Skin epidermis (tissue), 12 donors: Measurements from ENCODE around the gene TMEM52.
A peak's percentile ranks its signal among the peaks of the same experiment; 100 is the strongest.

ENCODE experiments used
- H3K27ac ChIP-seq, 21 experiments: fragments of 200-600 bp; sonication (generic) in 11 of 21; one replicate each; pipeline ENCODE4 v1.5.0; 2020; ENCODE audit warnings: mild to moderate bottlenecking in 3 of 21, inconsistent platforms in 2 of 21, moderate library complexity in 2 of 21
- H3K4me3 ChIP-seq, 7 experiments: fragments of 200-600 bp; sonication (generic) in 2 of 7; one replicate each; pipeline ENCODE4 v1.5.0; 2020; ENCODE audit warnings: inconsistent platforms in 2 of 7, mild to moderate bottlenecking in 2 of 7, moderate library complexity in 1 of 7

TMEM52 gene

DNA sequence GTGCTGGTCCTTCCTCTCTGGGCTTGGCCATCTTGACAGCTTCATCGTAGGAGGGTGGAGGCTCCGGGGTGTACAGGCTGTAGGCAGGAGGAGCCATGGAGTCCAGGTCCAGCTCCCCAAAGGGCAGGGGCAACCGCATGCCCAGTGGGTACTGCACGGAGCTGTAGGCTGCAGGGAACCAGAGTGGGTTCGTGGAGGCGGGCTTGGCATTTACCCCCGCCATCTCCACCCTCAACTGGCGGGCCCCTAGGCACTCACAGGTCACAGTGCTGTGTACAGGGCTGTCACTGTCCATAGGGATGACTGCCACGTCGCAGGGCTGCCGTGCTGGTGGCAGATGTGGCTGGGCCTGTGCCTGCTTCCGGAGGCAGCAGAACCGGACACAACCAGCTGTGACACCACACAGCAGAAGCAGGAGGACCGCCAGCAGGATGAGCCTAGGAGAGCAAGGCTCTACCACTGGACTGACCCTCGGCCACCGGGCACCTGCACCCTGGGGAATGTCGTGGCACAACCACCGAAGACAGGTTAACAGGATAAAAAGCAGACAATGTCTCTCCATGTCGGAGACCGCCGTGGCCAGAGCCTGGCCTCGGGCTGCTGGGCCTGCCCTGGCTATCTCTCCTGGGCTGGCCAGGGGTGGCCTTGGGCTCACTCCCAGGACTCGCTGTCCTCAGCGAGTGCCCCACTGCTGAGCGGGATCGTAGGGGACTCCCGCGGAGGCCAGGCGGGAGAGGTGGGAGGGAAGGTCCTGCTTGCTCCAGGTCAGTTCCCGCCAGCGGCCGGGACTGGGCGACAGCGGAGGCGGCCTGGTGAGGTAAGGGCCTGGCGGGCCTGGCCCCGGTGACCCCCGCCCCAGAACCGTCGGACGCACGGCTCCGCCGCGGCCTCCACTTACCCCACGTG lies 831 bp downstream of the TMEM52 start:
- peak overlapping the region in 2 of 21 experiments; percentile 37 to 58 for H3K27ac ChIP-seq
- H3K4me3 ChIP-seq, result peak overlapping the region; percentile 47 to 61 (median 50)

DNA sequence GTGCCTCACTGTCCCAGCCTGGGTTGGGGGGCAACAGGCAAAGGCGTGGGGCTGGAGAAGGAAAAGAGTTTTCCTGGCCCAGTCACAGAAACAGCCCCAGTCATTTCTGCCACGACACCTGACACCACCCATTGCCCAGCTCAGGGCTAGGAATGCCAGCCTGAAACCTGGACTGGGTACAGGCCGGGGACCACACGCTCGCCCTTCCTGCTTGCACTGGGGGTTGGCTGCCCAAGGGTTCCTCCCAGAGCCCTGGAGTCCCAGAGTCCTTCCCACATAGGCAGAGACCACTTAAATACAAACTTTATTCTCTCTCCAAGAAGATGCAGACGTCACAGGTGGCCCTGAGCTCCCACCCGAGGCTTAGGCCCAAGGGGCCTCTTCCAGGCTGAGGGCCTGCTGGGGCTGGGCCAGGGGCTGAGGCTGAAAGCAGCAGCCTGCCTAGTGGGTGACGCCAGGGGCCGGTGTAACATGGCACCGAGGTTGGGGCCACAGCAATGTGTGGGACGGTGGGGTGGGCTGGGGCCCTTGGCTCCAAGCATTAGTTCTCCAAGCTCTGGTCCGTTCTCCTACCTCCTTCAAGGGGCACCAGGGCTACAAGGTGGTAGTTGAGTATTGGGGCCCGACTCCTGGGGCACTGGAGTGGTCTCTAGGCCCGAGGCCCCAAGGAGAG lies 1.6 kb downstream of the TMEM52 start:
- Histone ChIP-seq H3K27ac (no peak overlapping the region), H3K4me3 (no peak overlapping the region)

DNA sequence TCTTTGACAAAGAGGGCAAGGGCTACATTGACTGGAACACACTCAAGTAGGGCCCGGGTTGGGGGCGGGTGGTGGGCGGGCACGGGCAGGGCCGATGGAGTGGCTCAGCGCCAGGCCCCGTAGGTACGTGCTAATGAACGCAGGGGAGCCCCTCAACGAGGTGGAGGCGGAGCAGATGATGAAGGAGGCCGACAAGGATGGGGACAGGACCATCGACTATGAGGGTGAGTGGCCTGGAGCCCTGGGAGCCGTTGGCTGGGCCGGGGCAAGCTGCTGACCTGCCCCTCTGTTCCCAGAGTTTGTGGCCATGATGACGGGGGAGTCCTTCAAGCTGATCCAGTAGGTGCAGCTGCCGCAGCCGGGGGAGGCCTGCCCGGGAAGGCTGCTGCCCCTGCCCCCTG lies 2.2 kb downstream of the TMEM52 start:
- H3K4me3 ChIP-seq, result no peak overlapping the region
- H3K27ac ChIP-seq, result no peak overlapping the region

DNA sequence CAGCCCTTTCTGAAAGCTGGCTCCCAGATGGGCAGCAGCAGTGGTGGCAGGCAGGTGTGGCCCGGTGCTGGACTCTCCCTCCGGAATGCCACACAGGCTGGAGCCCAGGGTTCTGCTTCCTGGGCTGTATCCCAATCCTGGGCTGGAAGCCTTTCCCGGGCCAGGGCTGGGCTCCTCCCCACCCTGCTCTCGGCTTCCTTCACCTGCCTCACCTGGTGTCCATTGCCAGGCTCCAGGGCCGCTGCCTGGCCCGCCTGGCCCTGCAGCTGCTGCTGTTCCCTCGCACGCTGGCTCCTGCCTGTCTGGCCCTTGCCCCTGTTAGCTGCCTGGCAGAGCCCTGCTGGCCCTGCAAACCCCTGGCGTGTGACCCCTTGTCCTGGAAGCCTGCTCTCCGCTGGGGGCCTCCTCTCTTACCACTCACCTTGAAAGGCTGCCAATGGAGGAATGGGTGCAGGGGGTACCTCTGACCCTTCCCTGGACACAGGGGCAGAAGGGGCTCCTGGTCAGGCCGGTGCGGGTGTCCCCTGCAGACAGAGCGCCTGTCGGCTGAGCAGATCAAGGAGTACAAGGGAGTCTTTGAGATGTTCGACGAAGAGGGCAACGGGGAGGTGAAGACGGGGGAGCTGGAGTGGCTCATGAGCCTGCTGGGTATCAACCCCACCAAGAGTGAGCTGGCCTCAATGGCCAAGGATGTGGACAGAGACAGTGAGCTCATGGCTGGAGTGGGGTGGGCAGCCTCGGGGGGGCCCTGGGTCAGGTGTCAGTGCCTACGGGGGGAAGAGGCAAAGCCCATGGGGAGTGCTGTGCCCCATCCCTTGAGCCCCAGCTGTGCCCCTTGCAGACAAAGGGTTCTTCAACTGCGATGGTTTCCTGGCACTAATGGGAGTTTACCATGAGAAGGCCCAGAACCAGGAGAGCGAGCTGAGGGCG lies 2.9 kb downstream of the TMEM52 start:
- H3K27ac ChIP-seq, result no peak overlapping the region
- no peak overlapping the region for H3K4me3 ChIP-seq

DNA sequence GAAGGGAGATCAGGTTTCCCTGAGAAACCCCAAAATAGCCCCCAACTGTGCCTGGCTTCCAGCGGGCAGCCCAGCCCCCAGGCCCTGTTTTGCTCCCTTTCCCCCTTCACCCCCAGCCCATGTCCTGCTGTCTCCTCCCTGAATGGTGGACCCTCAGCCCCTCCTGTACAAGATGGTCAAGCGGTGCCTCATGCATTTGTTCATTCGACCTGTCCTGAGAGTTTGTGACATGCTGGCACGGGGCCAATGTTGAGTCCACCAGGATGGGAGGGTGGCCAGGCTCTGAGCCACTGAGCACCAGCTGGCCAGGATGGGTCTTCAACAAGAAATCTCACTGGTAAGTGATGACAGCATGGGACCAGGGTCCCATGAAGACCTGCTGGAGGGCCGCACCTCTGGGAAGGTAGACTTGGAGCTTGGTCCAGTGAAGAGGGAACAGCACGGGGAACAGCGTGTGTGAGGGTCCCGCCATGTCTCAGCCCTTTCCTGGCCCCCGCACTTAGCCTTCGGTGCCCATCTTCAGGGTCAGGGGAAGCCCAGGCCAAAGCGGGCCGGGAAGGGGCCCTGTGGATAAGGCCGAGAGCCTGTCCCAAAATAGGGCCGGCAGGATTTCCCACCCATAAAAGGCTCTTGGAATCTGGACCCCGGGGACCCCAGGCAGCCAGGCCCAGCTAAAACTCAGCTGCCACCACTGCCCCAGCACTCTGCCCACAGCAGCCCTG lies 3.9 kb downstream of the TMEM52 start, which contains the start of gene CALML6:
CALML6 (plus strand) TSS at position 290 of the 722 bp plus-strand sequence; CDS start at position 311, 21 bp downstream.
- Histone ChIP-seq H3K27ac (no peak within 1 kb of the TSS), H3K4me3 (no peak within 1 kb of the TSS)

DNA sequence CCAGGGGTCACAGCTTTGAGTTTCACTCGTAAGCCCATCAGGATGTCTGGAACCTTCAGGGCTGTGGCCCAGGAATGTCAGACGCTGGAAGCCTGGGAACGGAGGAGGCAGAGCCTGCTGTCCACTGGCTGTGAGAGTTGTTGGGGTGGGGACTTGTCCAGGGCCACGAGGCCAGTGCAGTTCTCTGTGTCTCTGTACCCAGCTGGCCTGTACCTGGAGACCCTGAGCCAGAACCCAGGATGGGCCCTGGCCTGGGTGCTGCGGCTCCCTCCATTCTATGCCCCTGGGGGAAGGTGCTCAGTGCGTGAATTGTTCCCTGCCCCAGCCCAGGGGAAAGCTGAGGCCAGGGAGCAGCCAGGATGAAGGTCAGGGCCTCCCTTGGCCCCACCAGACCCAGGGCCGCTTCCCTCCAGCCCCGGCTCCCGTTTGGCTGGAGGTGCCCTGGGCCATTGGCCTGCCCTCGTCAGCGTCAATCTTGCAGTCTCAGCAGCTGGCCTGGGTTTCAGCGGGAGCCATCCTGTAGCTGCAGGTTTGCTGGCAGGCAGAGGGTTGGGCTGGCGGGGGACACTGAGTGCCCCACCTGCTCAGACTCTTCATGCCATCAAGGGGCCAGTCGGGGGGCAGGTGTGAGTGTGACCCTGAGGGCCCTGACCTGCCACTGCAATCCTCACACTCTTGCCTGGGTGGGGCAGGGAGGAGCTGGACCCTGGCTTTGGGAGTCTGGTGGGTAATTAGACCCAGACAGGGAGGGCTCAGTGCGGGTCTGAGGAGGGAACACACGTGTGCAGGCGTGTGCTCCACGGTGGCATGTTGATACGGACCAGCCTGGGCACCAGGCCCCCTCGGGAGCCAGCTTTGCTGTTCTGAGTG lies 4.7 kb downstream of the TMEM52 start:
- Histone ChIP-seq H3K27ac (no peak overlapping the region), H3K4me3 (no peak overlapping the region)

DNA sequence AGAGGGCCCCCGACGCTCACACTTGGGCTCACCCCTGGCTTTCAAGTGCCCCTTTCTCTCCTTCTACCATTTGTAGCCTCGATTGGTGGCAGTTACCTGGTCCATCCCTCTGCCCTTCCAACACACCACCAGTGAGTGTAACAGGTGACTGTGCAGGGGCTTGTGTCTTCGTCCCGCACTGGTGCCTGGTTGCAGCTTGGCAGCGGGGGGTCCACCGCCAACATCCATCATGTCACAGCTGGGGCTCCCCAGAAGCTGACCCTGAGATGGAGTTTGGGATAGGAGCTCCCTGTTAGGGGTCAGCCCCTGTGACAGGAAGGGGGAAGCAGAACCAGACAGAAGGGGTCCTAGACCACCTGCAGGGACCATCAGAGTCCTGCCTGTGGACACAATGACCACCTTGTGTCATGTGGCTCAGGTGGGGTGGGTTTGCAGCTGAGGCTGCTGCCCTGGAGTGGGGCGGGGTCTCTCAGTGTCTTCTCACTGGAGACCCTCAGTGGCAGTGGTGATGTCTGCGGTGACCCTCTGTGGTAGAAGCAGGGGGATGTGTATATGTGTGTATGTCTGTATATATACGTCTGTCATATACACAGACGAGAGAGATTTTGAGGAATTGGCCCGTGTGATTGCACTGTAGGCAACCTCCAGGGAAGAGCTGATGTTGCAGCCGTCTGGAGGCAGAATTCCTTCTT lies 7.6 kb downstream of the TMEM52 start:
- no peak overlapping the region for H3K27ac ChIP-seq
- H3K4me3 ChIP-seq, result no peak overlapping the region

DNA sequence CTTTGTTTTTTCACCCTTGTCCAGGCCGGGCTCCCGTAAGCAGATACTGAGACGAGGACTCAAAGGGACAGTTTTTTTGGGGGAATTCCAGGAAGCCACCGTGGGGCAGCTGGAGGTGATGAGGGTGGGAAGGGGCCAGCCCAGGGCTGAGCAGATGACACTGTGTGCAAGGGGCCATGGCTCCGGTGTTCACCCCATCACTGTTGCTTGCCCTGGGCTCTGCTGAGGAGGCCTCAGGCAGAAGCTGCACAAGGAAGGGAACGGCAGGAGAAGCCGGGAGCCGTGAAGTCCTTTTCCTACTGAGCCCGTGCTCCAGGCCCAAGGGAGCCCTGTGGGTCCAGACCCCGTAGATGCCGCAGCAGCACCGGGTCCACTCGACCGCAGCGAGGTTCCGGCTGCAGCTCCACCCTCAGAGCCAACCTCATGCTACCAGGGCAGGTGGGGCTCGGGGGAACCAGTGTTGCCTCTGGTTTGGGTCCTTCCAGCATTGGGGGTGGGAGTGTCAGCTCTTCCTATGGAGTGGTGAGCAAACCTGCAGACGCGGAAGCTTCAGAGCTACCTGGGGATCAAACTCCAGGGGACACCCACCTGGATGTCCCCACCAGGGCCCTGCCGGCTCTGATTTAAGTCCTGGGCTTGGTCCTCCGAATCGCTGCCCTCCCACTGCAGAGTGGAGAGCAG lies 8.3 kb downstream of the TMEM52 start:
- H3K27ac ChIP-seq, result no peak overlapping the region

DNA sequence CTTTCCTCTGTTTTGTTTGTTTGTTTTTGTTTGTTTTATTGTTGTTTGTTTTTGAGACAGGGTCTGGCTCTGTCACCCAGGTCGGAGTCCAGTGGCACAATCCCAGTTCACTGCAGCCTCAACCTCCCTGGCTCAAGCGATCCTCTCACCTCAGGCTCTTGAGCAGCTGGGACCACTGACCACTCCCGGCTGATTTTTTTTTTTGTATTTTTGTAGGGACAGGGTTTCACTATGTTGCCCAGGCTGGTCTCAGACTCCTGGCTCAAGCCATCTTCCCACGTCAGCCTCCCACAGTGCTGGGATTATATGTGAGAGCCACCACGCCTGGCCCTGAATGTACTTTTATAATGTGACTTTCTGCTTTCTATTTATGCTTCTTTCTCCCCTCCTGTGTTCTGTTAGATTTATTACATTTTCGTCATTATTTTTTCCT lies 9.0 kb downstream of the TMEM52 start:
- H3K27ac ChIP-seq, result peak overlapping the region in 11 of 21 experiments; percentile 75 to 96 (median 91)
- H3K4me3 ChIP-seq, result peak overlapping the region; percentile 63 to 79 (median 71)

More for the DNA sequence above, 8.3 kb downstream of the TMEM52 start:
- no peak overlapping the region for H3K4me3 ChIP-seq

DNA sequence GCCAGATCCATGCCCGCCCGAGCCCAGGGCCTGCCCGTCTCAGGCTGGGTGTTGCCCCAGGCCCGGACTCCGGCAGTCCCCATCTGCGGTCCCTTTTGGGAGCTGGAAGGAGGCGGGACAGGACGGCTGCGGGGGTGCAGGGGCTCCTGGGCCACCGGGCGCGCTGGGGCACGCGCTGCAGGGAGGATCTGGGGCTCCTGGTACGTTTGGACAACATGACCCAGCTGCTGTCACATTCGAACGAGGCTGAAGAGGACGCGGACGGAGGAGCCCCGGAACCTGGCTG lies 10.6 kb downstream of the TMEM52 start:
- Histone ChIP-seq H3K27ac (peak overlapping the region in 20 of 21 experiments; percentile 83 to 96 (median 93)), H3K4me3 (peak overlapping the region; percentile 63 to 79 (median 71))

DNA sequence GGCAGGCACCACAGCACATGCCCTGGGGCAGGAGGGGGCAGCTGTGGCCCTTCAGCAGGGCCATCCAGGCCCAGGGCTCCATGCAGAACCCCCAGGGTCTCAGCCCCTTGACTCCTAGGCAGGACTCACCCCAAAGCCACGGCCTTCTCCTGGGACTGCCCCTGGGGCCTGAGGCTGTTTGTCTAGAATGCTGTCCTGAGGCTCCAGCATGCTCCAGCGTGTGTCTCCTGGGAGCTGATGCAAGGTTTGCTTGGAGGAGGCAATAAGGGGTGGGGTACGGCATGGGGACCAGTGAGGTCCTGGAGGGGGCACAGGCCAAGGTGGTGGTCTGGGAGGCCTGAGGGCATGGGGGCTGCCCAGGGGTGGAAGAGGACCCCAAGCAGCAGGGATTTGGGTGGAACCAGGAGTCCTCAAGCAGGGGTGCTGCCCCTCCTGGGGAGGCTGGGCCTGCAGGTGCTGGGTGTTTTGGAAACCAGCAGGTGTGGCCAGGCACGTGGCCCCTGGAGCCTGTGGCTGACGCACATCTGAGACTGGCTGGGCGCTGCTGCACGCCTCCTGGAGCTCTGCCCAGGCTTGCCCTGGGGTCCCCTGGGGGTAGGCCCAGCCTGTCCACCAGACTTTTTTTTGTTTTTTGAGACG lies 11.9 kb downstream of the TMEM52 start:
- peak overlapping the region in 6 of 21 experiments; percentile 7 to 96 (median 16) for H3K27ac ChIP-seq
- no peak overlapping the region for H3K4me3 ChIP-seq

DNA sequence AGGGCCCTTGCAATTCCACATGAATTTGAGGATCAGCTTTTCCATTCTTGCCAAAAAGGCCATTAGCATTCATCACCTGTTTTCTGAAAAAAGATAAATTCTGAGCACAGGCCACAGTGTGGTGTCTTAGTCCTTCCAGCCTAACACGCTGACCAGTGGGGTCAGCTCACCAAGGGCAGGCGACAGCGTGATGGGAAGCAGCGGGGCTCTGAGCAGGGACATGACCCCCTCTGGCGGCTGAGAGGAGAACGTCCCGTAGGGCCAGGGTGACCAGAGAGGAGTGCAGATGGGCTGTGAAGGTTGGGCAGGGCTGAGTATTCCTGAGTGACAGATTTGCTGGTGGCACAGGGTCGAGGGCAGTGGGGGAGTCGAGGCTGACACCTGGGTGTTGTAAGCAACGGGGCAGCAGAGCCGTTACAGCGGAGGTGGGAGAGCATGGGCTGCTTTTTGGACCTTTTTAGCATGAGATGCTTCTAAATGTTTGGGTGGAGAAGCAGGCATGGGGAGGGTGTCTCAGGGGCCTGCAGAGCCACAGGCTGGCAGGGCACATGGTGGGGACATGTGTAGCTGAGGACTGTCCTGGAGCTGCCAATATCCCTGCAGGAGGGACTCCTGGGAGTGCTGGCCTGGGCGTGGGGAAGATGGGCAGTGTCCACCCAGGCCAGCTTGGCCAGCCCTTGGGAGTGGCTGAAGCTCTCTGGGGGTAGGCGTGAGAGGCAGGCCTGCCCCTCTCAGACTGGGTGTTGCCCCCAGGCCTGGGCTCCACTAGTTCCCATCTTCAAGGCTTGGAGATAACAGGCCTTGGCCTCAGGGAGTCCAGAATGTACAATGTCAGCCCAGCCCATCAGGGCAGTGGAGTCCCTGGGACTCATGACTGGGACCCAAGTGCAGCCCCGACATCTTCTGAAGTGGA lies 12.6 kb downstream of the TMEM52 start:
- peak overlapping the region in 3 of 21 experiments; percentile 7 to 17 (median 12) for H3K27ac ChIP-seq
- no peak overlapping the region for H3K4me3 ChIP-seq

DNA sequence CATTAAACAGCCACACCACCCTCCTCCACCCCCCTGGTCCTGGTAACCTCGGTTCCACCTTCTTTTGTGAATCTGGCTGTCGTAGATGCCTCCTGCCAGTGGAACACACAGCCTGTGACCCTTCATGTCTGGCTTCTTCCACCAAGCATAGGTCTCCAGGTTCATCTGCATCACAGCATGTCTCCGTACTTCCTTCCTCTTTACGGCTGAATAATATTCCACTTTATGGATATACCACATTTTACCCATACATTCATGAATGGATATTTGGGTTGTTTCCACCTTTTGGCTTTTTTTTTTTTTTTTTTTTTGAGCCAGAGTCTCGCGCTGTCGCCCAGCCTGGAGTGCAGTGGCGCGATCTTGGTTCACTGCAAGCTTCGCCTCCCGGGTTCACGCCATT lies 15.9 kb downstream of the TMEM52 start:
- H3K4me3 ChIP-seq, result no peak overlapping the region
- H3K27ac ChIP-seq, result no peak overlapping the region

DNA sequence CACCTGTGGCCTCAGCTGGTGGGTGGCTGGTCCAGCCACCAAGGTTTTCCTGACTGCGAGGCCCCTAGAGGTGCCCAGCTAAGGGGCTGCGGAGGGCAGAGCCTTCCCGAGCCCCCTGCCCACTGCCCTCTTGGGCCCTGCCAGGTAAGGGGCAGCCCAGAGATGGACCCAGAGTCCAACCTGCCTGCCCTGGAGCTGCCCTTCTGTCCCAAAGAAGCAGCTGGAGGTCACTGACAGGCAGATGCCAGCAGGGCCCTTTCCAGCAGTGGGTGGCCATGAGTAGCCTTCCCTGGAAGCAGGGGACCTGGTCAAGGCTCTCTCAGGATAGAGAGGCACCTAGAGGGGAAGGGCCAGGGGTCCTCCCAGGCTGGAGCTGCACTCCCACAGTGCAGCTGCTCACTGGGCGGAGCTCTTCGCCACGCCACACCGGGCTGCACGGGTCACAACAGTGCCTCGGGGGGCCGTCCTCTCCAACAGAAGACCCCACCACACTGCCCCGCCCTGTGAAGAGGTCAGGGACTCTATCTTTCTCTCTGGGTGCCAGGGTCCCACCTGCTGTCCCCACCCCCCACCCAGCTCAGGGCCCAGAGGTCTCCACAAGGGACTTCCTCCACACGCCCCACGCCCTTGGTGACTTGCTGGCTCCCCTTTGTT lies 17.3 kb downstream of the TMEM52 start:
- no peak overlapping the region for H3K27ac ChIP-seq
- H3K4me3 ChIP-seq, result no peak overlapping the region
